ENCODE measurements around the gene GRK5. TPM values are rescaled to one million over a fixed set of nuclear protein-coding genes. Genes with fewer than 3 reads are reported as not detected.

GRK5 gene
- total RNA-seq, 4 donors from 2014 or later = 6.0 to 111 (median 9.5) TPM

GRCh38 chr10:119325131-119325530 is 117.8 kb downstream of the GRK5 start:
- no peak overlapping the region for H3K27ac ChIP-seq
- 91% methylated on average over 3 of the region's 3 CpGs; no CpG with 5 or more reads in 1 of the 2 donors for WGBS, 2 donors (ENCODE audit: low coverage in 1 of 2)
- in situ Hi-C loops (cut with MboI; ENCODE audit: low pct_ligation_motif_present in 1 of 4, low pct_unique_long_range_greater_than_20kb in 1 of 4, low sequenced_read_pairs in 3 of 4) (no loop called here), intact Hi-C loops (cut with DNase I; ENCODE audit: low total_unique reads) (no loop called here)
- H3K4me3 ChIP-seq = no peak overlapping the region
- H3K4me1 ChIP-seq = peaks cover 0 to 4% (median 0%) of the 10 kb centered on the region in 4 donors
- H3K27me3 ChIP-seq = no peaks in the 10 kb centered on the region
- H3K36me3 ChIP-seq = no peaks in the 10 kb centered on the region
- no peak for TF ChIP-seq POLR2A (IDR thresholded peaks at IDR 0.05)
- TF ChIP-seq POLR2AphosphoS5 (IDR thresholded peaks at IDR 0.05) = no peak
- TF ChIP-seq EP300 (IDR thresholded peaks at IDR 0.05; ENCODE audit: low read depth) = no peak
- TF ChIP-seq CTCF (IDR thresholded peaks at IDR 0.05) = no peak
- DNase-seq = no peak
- no peaks in the 10 kb centered on the region for H3K9me3 ChIP-seq

GRCh38 chr10:119326167-119326566 is 118.8 kb downstream of the GRK5 start:
- TF ChIP-seq POLR2AphosphoS5 (IDR thresholded peaks at IDR 0.05) (no peak), CTCF (IDR thresholded peaks at IDR 0.05) (no peak), POLR2A (IDR thresholded peaks at IDR 0.05) (no peak), EP300 (IDR thresholded peaks at IDR 0.05; ENCODE audit: low read depth) (no peak)
- in situ Hi-C loops (cut with MboI; ENCODE audit: low pct_ligation_motif_present in 1 of 4, low pct_unique_long_range_greater_than_20kb in 1 of 4, low sequenced_read_pairs in 3 of 4) = no loop called here
- intact Hi-C loops (cut with DNase I; ENCODE audit: low total_unique reads) = no loop called here

GRCh38 chr10:119327096-119327745 is 119.8 kb downstream of the GRK5 start:
- H3K4me3 ChIP-seq = no peak overlapping the region
- TF ChIP-seq POLR2AphosphoS5 (IDR thresholded peaks at IDR 0.05) = no peak
- TF ChIP-seq EP300 (IDR thresholded peaks at IDR 0.05; ENCODE audit: low read depth) = no peak
- TF ChIP-seq CTCF (IDR thresholded peaks at IDR 0.05) = no peak
- TF ChIP-seq POLR2A (IDR thresholded peaks at IDR 0.05) = no peak
- intact Hi-C loops (cut with DNase I; ENCODE audit: low total_unique reads) = no loop called here
- no peaks in the 10 kb centered on the region for H3K9me3 ChIP-seq
- 95% methylated on average over 14 of the region's 14 CpGs; no CpG with 5 or more reads in 1 of the 2 donors for WGBS, 2 donors (ENCODE audit: low coverage in 1 of 2)
- in situ Hi-C loops (cut with MboI; ENCODE audit: low pct_ligation_motif_present in 1 of 4, low pct_unique_long_range_greater_than_20kb in 1 of 4, low sequenced_read_pairs in 3 of 4) = no loop called here
- peaks cover 0 to 4% (median 0%) of the 10 kb centered on the region in 4 donors for H3K4me1 ChIP-seq
- no peaks in the 10 kb centered on the region for H3K36me3 ChIP-seq
- no peaks in the 10 kb centered on the region for H3K27me3 ChIP-seq
- no peak overlapping the region for H3K27ac ChIP-seq
- no peak for DNase-seq

More at GRCh38 chr10:119326167-119326566, 118.8 kb downstream of the GRK5 start:
- Histone ChIP-seq H3K4me1 (peaks cover 0 to 4% (median 0%) of the 10 kb centered on the region in 4 donors), H3K36me3 (no peaks in the 10 kb centered on the region), H3K27ac (no peak overlapping the region), H3K4me3 (no peak overlapping the region), H3K9me3 (no peaks in the 10 kb centered on the region), H3K27me3 (no peaks in the 10 kb centered on the region)
- no peak for DNase-seq
- 85% methylated on average over 10 of the region's 10 CpGs; no CpG with 5 or more reads in 1 of the 2 donors for WGBS, 2 donors (ENCODE audit: low coverage in 1 of 2)

GRCh38 chr10:119328223-119328622 is 120.9 kb downstream of the GRK5 start:
- in situ Hi-C loops (cut with MboI; ENCODE audit: low pct_ligation_motif_present in 1 of 4, low pct_unique_long_range_greater_than_20kb in 1 of 4, low sequenced_read_pairs in 3 of 4) = no loop called here
- H3K4me3 ChIP-seq = no peak overlapping the region
- intact Hi-C loops (cut with DNase I; ENCODE audit: low total_unique reads) = no loop called here
- WGBS, 2 donors (ENCODE audit: low coverage in 1 of 2) = 89% methylated on average over 2 of the region's 2 CpGs; no CpG with 5 or more reads in 1 of the 2 donors
- H3K27ac ChIP-seq = no peak overlapping the region
- H3K27me3 ChIP-seq = no peaks in the 10 kb centered on the region
- no peaks in the 10 kb centered on the region for H3K9me3 ChIP-seq
- no peaks in the 10 kb centered on the region for H3K4me1 ChIP-seq
- DNase-seq = no peak
- no peaks in the 10 kb centered on the region for H3K36me3 ChIP-seq
- TF ChIP-seq CTCF (IDR thresholded peaks at IDR 0.05) (no peak), EP300 (IDR thresholded peaks at IDR 0.05; ENCODE audit: low read depth) (no peak), POLR2AphosphoS5 (IDR thresholded peaks at IDR 0.05) (no peak), POLR2A (IDR thresholded peaks at IDR 0.05) (no peak)
